ENCODE measurements around the gene WDR49.

The WDR49 gene

GRCh38 chr3:167611718-167612117, 42.0 kb downstream of the WDR49 start:
- no peak for DNase-seq

DNA sequence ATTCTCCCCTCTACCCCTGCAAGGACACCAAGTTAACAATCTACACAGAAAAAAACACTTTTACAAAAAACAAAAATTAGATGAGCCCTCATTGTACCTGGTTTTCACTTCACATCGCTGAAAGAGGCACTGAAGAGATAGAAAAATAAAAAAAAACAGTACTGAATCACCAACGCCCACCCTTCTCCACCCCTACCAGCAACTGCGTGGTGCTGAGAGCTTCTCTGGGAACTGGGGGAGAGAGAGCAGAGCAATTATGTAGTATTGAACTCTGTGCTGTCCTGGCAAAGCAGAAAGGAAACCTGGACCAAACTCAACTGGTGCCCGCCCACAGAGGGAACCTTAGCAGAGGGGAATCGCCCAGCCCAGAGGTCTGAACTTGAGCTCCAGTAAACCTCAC, 44.6 kb downstream of the WDR49 start:
- no peak for DNase-seq

DNA sequence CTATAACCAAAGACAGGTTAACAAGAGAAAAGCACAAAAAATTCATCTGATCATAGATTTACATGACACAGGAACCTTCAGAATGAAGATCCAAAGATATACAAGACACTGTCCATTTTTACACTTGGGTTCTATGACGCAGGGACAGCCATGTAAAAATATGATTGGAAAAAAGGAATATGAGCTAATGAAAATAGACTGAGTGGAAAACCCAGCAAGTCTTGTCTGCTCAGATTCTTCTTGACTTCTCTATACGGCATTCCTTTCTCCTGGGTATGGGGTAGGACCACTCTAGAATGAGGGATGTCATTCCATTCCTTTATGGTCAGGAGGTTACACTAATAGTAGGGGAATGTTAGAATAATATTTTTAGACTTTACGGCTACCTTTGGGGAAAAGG, 46.9 kb downstream of the WDR49 start:
- DNase-seq, result no peak

DNA sequence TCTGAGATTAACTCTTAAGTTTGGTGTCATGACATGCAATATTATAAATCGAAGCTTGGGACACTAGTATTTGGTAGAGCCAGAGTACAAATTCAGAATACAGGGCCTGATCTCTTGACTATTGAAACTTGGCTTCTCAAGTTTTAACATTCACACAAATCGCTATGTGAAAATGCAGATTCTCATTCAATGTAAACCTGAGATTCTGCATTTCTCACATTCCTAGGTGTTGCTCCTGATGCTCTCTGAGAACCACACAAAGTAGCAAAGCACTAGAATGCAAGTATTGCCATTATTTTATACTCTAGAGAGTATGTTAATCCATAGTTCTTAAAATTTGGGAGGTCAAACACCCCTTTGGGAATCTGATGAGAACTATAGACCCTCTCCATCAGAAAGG, 47.9 kb downstream of the WDR49 start:
- no peak for DNase-seq

DNA sequence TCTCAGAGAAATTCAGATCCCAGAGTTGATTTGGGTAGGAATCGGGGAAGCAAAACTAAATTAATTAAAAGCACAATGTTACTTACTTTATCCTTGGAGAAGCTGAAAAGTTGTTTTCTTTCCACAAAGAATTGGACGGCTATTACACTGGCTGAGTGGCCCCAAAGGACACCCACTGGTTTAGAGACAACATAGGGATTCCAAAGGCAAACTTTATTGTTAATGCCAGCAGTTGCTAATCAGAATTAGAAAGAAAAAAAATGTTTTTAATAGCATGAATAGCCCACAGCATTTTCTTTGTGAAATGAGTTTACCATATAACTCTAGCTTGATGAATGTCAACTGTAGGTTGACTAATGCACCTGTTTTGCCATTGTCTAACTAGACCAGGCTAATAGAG, 51.7 kb downstream of the WDR49 start:
- DNase-seq, result peak; percentile 11

GRCh38 chr3:167587651-167588050, 66.1 kb downstream of the WDR49 start:
- no peak for DNase-seq

DNA sequence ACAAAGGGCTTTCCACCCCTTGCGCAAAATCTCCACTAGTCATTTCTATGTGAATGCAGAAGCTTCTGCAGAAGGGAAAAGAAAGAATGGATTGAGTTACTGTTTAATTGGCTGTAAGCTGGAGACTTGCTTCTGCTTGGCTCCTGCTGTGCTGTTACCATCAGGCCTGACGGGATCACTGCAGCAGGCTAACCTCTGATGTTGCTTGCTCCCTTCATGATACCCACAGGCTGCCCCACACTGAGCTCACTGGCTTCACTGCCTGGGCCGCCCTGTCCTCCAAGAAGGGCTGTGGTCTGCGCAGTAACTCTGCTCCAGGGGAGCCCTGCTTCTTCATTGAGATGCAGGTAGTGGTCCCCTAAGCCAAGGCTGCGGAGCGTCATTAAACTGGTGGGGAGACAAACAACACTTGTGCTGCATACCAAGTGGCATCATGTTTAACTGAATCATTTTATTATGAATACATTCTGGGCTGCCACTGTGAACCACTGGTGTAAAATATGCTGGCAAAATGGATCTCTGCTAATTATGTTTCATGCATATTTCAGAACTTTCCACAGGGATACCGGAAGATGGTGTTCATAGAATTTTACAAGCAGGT, 78.6 kb downstream of the WDR49 start:
- peak; percentile 35 for DNase-seq

DNA sequence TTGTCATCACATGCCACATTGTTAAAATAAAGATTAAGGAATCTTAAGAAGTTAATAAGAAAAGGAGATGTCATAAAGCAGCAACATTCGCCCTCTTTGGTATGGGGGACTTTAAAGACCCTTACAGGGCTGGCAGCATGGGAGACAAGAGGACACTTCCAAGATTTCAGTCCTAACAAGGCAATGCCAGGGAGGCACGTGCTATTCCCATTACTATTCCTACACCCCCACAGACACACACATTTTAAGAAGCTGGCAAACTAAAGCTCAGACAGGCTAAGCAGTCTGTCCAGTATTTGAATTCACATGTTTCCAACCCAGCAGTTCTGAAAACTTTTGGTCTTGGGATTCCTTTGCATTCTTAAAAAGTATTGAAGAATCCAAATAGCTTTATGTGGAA, 80.8 kb downstream of the WDR49 start:
- no peak for DNase-seq

- no peak for DNase-seq
Observed at GRCh38 chr3:167568634-167569033, 85.1 kb downstream of the WDR49 start.

DNA sequence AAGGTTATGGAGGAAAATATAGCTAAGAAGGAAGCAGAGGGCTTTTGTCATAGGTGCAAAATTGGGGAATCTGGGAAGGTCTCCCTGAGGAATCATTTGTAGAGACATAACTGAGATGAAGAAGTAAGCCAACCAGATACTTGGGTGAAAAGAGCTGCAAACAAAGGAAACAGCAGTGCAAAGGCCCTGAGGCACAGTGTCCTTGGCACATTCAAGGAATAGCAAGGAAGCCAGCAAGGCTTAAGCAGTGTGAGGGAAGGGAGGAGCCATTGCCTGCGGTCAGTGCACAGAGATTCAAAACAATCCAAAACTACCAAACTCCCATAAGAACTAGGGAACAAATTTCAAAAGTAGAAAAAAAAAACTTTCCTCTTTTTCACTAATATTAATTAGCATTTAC, 88.3 kb downstream of the WDR49 start:
- no peak for DNase-seq

GRCh38 chr3:167564612-167565011, 89.1 kb downstream of the WDR49 start:
- DNase-seq, result no peak

DNA sequence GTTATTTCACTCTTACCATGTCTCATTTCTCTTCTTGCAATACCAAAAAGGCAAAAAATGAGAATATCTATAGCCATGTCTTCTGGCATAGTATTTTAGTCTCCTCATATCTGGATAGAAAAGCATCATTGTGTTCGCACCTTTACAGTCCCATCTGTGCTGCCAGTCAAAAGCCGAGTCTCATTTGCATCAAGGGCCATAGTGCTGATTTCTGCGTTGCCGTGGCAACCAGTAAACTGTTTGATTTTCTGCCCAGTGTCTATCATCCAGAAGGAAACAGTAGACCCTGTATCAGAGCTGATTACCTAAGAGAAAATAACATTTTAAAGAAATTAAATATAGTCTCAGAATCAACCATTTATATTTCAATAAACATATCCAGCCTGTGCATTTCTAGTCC, 93.8 kb downstream of the WDR49 start:
- peak; percentile 33 for DNase-seq

- no peak for DNase-seq
Observed at GRCh38 chr3:167554898-167555297, 98.8 kb downstream of the WDR49 start.

GRCh38 chr3:167538081-167538480, 115.7 kb downstream of the WDR49 start:
- no peak for DNase-seq

GRCh38 chr3:167521006-167521355, 132.8 kb downstream of the WDR49 start:
- DNase-seq, result no peak

DNA sequence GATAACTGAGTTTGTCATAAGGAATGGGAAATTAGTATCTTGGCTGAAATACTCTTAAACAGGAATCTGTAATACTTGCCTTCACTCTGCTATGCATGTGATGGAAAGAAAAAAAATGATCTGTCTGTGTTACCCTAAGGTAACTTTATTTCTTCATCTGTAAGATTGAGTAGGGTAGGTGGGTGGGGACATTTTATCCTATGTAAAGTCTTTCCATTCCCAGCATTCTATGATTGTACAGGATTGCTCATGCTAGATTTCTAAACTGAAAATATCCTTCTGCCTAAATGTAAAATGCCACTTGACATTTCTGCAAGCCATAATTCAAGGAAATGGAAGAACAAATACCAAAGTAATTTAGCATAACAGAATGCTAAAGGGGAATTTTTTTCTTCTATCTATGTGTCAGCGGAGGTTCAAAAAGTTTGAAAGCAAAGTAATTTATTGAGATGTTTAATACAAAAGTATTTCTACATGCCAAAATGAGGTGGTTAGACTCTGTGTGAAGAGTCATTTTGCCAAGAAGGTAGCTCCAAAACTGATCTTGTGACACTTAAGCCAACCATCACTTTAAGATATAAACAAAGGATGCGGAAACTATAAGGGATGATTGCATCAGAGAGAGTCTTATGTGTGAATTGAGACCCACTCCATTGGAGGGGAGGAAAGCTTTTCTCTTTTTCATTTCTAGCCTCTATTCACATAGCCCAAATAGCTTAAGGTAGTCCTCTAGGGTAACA, 133.3 kb downstream of the WDR49 start:
- no peak for DNase-seq

GRCh38 chr3:167507954-167508353, 145.8 kb downstream of the WDR49 start:
- DNase-seq, result no peak

GRCh38 chr3:167502401-167502800, 151.3 kb downstream of the WDR49 start:
- DNase-seq, result no peak

DNA sequence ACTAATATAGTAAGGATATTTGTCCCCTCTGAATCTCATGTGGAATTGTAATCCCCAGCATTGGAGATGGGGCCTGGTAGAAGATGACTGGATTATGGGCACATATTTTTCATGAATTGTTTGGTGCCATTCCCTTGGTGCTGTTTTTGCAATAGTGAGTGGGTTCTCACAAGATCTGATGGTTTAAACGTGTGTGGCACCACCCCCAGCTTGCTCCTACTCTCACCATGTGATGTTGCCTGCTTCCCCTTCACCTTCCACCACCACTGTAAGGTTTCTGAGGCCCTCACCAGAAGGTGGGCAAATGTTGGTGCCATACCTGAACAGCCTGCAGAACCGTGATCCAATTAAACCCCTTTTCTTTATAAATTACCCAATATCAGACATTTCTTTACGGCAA, 151.8 kb downstream of the WDR49 start:
- no peak for DNase-seq

DNA sequence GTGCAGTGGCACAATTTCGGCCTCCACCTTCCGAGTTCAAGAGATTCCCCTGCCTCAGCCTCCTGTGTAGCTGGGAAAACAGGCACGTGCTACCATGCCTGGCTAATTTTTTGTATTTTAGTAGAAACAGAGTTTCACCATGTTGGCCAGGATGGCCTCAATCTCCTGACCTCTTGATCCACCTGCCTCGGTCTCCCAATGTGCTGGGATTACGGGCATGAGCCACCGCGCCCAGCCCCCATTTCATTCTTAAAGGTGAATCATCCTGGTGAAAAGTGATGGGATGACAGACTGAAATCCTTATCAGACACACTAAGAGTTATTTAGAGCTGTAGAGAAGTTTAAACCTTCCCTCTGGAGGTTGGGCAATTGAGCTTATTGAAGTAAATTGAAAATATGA, 155.8 kb downstream of the WDR49 start:
- DNase-seq, result no peak

- DNase-seq, result peak; percentile 10
Observed at GRCh38 chr3:167493244-167493643, 160.5 kb downstream of the WDR49 start.

GRCh38 chr3:167491621-167492020, 162.1 kb downstream of the WDR49 start:
- DNase-seq, result no peak

- no peak for DNase-seq
Observed at GRCh38 chr3:167489571-167489970, 164.2 kb downstream of the WDR49 start.

DNA sequence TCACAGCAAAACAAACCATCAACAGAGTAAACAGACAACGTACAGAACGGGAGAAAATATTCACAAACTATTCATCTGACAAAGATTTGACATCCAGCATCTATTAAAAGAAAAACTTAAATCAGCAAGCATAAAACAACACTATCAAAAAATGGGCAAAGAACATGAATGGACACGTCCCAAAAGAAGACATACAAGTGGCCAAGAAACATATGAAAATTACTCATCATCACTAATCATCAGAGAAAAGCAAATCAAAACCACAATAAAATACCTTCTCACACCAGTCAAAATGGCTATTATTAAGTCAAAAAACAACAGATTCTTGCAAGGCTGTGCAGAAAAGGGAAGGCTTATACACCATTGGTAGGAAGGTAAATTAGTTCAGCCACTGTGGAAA, 166.2 kb downstream of the WDR49 start:
- no peak for DNase-seq

DNA sequence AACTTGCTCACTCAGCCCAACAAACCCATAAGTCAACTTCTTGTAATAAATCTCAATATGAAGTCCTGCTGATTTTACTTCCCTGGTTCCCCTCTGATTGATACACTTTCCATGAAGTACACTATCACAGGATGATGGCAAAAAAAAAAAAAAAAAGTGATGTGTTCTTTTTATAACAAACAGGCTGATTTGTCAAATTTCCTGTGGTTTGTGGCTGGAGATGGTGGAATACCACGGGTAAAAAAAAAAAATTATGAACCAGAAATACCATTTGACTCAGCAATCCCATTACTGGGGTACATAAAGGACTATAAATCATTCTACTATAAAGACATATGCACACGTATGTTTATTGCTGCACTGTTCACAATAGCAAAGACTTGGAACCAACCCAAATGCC, 169.2 kb downstream of the WDR49 start:
- DNase-seq, result no peak
